K562 (cell line): ENCODE measurements around the gene THG1L. TPM values are rescaled to one million over a fixed set of nuclear protein-coding genes. Genes with fewer than 3 reads are reported as not detected.

Source experiments
- ARID2 ChIP-seq: fragments of 450-650 bp; IDR thresholded peaks from 2 replicates; pipeline ENCODE4 v1.6.1; 2017; ENCODE audit warnings: antibody characterized with exemption, mild to moderate bottlenecking
- BCL6 ChIP-seq: fragments of 250-450 bp; sonication (Bioruptor Pico); IDR thresholded peaks from 2 replicates; pipeline ENCODE4 v1.4.0; 2020
- C11orf30 ChIP-seq: fragments of 450-650 bp; IDR thresholded peaks from 2 replicates; pipeline ENCODE4 v1.6.1; 2016; ENCODE audit warnings: low read depth, mild to moderate bottlenecking
- DPF2 ChIP-seq: fragments of 450-650 bp; IDR thresholded peaks from 2 replicates; pipeline ENCODE4 v1.6.1; 2016
- EGR1 ChIP-seq: fragments of 450-650 bp; conservative IDR thresholded peaks from 2 replicates; pipeline ENCODE4 v1.6.1; 2017; ENCODE audit warnings: mild to moderate bottlenecking
- FOXK1 ChIP-seq: sonication (generic); formaldehyde crosslinking; IDR thresholded peaks from 2 replicates; pipeline ENCODE4 v1.8.0; 2022; ENCODE audit warnings: missing genetic modification reagents, mild to moderate bottlenecking, borderline replicate concordance
- HNRNPLL ChIP-seq: fragments of 200-400 bp; formaldehyde crosslinking; IDR thresholded peaks from 2 replicates; pipeline ENCODE4 v1.6.1; 2017; ENCODE audit warnings: low read length, low read depth, mild to moderate bottlenecking; ENCODE audit not compliant: poor library complexity, severe bottlenecking
- KDM2B ChIP-seq: fragments of 250-450 bp; sonication (Bioruptor Pico); IDR thresholded peaks from 2 replicates; pipeline ENCODE4 v1.8.0; 2021; ENCODE audit warnings: mild to moderate bottlenecking, moderate library complexity
- KHSRP ChIP-seq: fragments of 450-650 bp; IDR thresholded peaks from 2 replicates; pipeline ENCODE4 v1.6.1; 2017
- KLF1 ChIP-seq: fragments of 450-650 bp; IDR thresholded peaks from 2 replicates; pipeline ENCODE4 v1.6.1; 2016; ENCODE audit warnings: missing genetic modification characterization, missing compliant biosample characterization
- MEF2D ChIP-seq: conservative IDR thresholded peaks from 2 replicates; pipeline ENCODE4 v1.6.1; 2016; ENCODE audit warnings: low read depth, missing genetic modification characterization, missing compliant biosample characterization
- SMAD1 ChIP-seq: fragments of 150-350 bp; IDR thresholded peaks from 2 replicates; pipeline ENCODE4 v1.6.1; 2014; ENCODE audit warnings: low read length, low read depth; ENCODE audit not compliant: partially characterized antibody
- TCF7 ChIP-seq: sonication (generic); IDR thresholded peaks from 2 replicates; pipeline ENCODE4 v1.6.1; 2016; ENCODE audit warnings: antibody characterized with exemption, borderline replicate concordance
- TRIM28 ChIP-seq: fragments of 450-650 bp; IDR thresholded peaks from 2 replicates; pipeline ENCODE4 v1.6.1; 2017
- ZNF347 ChIP-seq: fragments of 450-650 bp; formaldehyde crosslinking; IDR thresholded peaks from 2 replicates; pipeline ENCODE4 v1.4.0; 2020; ENCODE audit warnings: low read depth, mild to moderate bottlenecking, moderate library complexity
- ZNF384 ChIP-seq: IDR thresholded peaks from 2 replicates; pipeline ENCODE4 v1.6.1; 2012; ENCODE audit warnings: low read depth, low read length, improper control_type of control experiment
- polyA plus RNA-seq, 8 experiments: library from polyadenylated mRNA; depleted of rRNA in 4 of 8; stranded (reverse) in 5 of 8; unstranded in 3 of 8; fragments of >200 nt; fragmentation: Nextera tagmentation in 2 of 8; fragmentation: Illumina TruSeq in 1 of 8; extraction: Ambion mirVana in 2 of 8; extraction: Trizol in 1 of 8; gene quantifications; 2 replicates each; pipeline versions ENCODE4 v1.2.1 to v1.2.3, GENCODE V29; 2011 to 2014; ENCODE audit warnings: inconsistent platforms in 1 of 8, missing spikeins in 1 of 8
- total RNA-seq, 7 experiments: library from RNA; depleted of rRNA in 6 of 7; stranded (reverse); fragments of >200 nt in 6 of 7; fragmentation: Illumina TruSeq in 2 of 7; extraction: Trizol in 2 of 7; gene quantifications; 2 replicates each; pipeline versions ENCODE4 v1.2.1 to v1.2.3, GENCODE V29; 2011 to 2021; ENCODE audit warnings: low replicate concordance in 1 of 7
- TF ChIP-seq, protein P1 (sequence below): fragments of 250-450 bp; sonication (Bioruptor Pico); IDR thresholded peaks from 2 replicates; pipeline ENCODE4 v1.4.0; 2020; ENCODE audit warnings: mild to moderate bottlenecking, moderate library complexity
- TF ChIP-seq, protein P2 (sequence below): fragments of 450-650 bp; formaldehyde crosslinking; conservative IDR thresholded peaks from 2 replicates; pipeline ENCODE4 v1.4.0; 2022; ENCODE audit warnings: mild to moderate bottlenecking, missing genetic modification characterization
- TF ChIP-seq, protein P3 (sequence below): sonication (generic); formaldehyde crosslinking; IDR thresholded peaks from 2 replicates; pipeline ENCODE4 v1.9.0; 2022; ENCODE audit warnings: mild to moderate bottlenecking, missing genetic modification reagents
- TF ChIP-seq, protein P4 (sequence below): fragments of 450-650 bp; IDR thresholded peaks from 2 replicates; pipeline ENCODE4 v1.7.1; 2018; ENCODE audit warnings: mild to moderate bottlenecking, low read depth; ENCODE audit not compliant: partially characterized antibody

THG1L gene
- total and polyA plus RNA-seq, 9 of the 15 experiments (the other 6 are each of a cell fraction or from before 2014, with no cell fraction given): 21.8 to 40.7 (median 28.0) TPM

DNA sequence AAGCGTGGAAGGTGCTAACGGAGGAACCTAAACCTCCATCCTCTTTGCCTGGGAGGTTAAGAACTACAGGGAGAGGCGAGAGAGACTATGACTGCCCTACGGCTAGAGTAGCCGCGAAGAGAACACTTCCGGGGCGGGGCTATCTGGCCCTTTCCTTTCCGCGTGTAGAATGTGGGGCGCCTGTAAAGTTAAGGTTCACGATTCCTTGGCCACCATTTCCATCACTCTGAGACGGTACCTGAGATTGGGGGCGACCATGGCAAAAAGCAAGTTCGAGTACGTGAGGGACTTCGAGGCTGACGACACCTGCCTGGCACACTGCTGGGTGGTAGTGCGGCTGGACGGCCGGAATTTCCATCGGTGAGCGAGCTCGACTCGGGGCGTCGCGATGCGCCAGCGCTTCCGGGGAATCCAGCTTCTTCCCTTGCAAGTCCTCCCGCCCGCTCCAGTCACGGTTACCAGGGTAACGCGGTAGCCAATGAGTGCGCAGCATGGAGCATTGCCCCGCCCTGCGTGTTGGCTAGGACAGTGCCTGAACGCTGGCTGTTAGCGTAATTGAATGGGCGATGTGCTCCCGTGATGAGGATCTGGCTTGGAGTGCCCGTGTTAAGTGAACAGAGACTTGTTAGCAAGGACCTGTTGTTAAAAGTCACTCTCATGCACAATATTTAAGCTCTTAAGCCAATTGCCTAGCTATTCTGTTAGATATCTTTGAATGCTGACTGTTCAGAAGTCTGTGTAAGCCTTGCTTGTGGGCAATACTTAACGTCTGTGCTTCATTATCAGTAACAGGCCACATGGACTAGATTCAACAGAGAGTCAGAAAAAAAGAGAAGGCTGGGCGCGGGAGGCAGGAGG is at the start of gene THG1L (continued):
- TF ChIP-seq FOXK1 (CRISPR knock-in tag) (peak; percentile 18; the same call in 1 of the 2 replicates), SMAD1 (no peak), KDM2B (no peak), TRIM28 (no peak), HNRNPLL (peak; percentile 70), MEF2D (tag) (no peak), C11orf30 (peak; percentile 85), KHSRP (no peak), ZNF384 (peak; percentile 77), KLF1 (tag) (no peak), BCL6 (no peak), DPF2 (peak; percentile 78), EGR1 (no peak), TCF7 (no peak), ARID2 (no peak), ZNF347 (CRISPR knock-in tag) (no peak)
- TF ChIP-seq, protein P1, sequence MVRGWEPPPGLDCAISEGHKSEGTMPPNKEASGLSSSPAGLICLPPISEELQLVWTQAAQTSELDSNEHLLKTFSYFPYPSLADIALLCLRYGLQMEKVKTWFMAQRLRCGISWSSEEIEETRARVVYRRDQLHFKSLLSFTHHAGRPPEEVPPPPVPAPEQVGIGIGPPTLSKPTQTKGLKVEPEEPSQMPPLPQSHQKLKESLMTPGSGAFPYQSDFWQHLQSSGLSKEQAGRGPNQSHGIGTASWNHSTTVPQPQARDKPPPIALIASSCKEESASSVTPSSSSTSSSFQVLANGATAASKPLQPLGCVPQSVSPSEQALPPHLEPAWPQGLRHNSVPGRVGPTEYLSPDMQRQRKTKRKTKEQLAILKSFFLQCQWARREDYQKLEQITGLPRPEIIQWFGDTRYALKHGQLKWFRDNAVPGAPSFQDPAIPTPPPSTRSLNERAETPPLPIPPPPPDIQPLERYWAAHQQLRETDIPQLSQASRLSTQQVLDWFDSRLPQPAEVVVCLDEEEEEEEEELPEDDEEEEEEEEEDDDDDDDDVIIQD (CRISPR knock-in tag): no peak
- TF ChIP-seq, protein P2, sequence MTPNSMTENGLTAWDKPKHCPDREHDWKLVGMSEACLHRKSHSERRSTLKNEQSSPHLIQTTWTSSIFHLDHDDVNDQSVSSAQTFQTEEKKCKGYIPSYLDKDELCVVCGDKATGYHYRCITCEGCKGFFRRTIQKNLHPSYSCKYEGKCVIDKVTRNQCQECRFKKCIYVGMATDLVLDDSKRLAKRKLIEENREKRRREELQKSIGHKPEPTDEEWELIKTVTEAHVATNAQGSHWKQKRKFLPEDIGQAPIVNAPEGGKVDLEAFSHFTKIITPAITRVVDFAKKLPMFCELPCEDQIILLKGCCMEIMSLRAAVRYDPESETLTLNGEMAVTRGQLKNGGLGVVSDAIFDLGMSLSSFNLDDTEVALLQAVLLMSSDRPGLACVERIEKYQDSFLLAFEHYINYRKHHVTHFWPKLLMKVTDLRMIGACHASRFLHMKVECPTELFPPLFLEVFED (CRISPR knock-in tag): no peak
- TF ChIP-seq, protein P3, sequence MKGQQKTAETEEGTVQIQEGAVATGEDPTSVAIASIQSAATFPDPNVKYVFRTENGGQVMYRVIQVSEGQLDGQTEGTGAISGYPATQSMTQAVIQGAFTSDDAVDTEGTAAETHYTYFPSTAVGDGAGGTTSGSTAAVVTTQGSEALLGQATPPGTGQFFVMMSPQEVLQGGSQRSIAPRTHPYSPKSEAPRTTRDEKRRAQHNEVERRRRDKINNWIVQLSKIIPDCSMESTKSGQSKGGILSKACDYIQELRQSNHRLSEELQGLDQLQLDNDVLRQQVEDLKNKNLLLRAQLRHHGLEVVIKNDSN (CRISPR knock-in tag): no peak; the same call in 1 of the 2 replicates
- TF ChIP-seq, protein P4, sequence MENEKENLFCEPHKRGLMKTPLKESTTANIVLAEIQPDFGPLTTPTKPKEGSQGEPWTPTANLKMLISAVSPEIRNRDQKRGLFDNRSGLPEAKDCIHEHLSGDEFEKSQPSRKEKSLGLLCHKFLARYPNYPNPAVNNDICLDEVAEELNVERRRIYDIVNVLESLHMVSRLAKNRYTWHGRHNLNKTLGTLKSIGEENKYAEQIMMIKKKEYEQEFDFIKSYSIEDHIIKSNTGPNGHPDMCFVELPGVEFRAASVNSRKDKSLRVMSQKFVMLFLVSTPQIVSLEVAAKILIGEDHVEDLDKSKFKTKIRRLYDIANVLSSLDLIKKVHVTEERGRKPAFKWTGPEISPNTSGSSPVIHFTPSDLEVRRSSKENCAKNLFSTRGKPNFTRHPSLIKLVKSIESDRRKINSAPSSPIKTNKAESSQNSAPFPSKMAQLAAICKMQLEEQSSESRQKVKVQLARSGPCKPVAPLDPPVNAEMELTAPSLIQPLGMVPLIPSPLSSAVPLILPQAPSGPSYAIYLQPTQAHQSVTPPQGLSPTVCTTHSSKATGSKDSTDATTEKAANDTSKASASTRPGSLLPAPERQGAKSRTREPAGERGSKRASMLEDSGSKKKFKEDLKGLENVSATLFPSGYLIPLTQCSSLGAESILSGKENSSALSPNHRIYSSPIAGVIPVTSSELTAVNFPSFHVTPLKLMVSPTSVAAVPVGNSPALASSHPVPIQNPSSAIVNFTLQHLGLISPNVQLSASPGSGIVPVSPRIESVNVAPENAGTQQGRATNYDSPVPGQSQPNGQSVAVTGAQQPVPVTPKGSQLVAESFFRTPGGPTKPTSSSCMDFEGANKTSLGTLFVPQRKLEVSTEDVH: no peak
